MG63 (cell line): ENCODE data around the gene DCUN1D1. TPM values are rescaled to one million over a fixed set of nuclear protein-coding genes. Genes with fewer than 3 reads are reported as not detected.

ENCODE experiments used
- DNase-seq: peaks from one replicate; pipeline ENCODE4 v3.0.0-alpha.2; 2020
- H3K27me3 ChIP-seq: fragments of 250-450 bp; sonication (Bioruptor Pico); 2 replicates; pipeline ENCODE4 v1.5.1; 2020; ENCODE audit warnings: mild to moderate bottlenecking, moderate library complexity
- H3K36me3 ChIP-seq: fragments of 250-450 bp; sonication (Bioruptor Pico); 2 replicates; pipeline ENCODE4 v1.5.1; 2020; ENCODE audit warnings: mild to moderate bottlenecking, moderate library complexity
- H3K4me3 ChIP-seq: fragments of 250-450 bp; sonication (Bioruptor Pico); 2 replicates; pipeline ENCODE4 v1.5.1; 2020; ENCODE audit warnings: mild to moderate bottlenecking, moderate library complexity
- H3K9me3 ChIP-seq: fragments of 250-450 bp; sonication (Bioruptor Pico); 2 replicates; pipeline ENCODE4 v1.5.1; 2020; ENCODE audit warnings: mild to moderate bottlenecking, moderate library complexity
- total RNA-seq: library from RNA; depleted of rRNA; stranded (reverse); fragments of >200 nt; shearing (Covaris generic); gene quantifications from 2 replicates; pipeline ENCODE4 v1.2.3, GENCODE V29; 2014; ENCODE audit warnings: low replicate concordance

Gene DCUN1D1
- total RNA-seq, 1 experiment from 2014 or later: 7.0 TPM

GRCh38 chr3:182917134-182917533 is 63.2 kb downstream of the DCUN1D1 start:
- H3K27me3 ChIP-seq: no peaks in the 10 kb centered on the region
- H3K36me3 ChIP-seq: peaks cover 4% of the 10 kb centered on the region
- H3K4me3 ChIP-seq: no peak overlapping the region
- H3K9me3 ChIP-seq: no peaks in the 10 kb centered on the region
- DNase-seq: no peak

GRCh38 chr3:182914341-182914740 is 66.0 kb downstream of the DCUN1D1 start:
- H3K36me3 ChIP-seq: peaks cover 7% of the 10 kb centered on the region; the same call in 1 of the 2 replicates
- no peak for DNase-seq
- no peaks in the 10 kb centered on the region for H3K9me3 ChIP-seq
- H3K27me3 ChIP-seq: no peaks in the 10 kb centered on the region
- no peak overlapping the region for H3K4me3 ChIP-seq

DNA sequence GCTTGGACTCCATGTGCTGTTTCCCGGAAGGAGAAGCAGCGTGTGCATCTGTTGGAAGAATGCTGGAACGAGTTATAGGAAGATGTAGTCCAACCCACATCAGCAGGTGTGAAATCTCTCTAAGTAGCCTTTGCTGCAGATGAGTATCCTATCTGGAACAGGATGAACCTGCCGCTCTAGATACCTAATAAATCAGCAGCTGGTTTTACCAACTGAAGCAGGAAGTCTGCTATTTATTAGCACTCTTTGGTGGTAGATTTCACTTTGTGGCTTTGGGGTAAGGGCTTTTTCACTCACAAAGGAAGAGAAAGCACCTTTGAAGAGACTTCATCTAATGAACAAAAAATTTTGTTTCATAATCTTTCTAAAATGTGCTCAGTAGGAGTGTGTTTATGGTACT is 66.4 kb downstream of the DCUN1D1 start:
- H3K9me3 ChIP-seq: no peaks in the 10 kb centered on the region
- H3K36me3 ChIP-seq: peaks cover 8% of the 10 kb centered on the region; the same call in 1 of the 2 replicates
- no peaks in the 10 kb centered on the region for H3K27me3 ChIP-seq
- no peak overlapping the region for H3K4me3 ChIP-seq
- DNase-seq: no peak

GRCh38 chr3:182912474-182912873 is 67.9 kb downstream of the DCUN1D1 start:
- Histone ChIP-seq H3K4me3 (no peak overlapping the region), H3K36me3 (peaks cover 8% of the 10 kb centered on the region; the same call in 1 of the 2 replicates), H3K9me3 (no peaks in the 10 kb centered on the region), H3K27me3 (no peaks in the 10 kb centered on the region)
- DNase-seq: no peak

DNA sequence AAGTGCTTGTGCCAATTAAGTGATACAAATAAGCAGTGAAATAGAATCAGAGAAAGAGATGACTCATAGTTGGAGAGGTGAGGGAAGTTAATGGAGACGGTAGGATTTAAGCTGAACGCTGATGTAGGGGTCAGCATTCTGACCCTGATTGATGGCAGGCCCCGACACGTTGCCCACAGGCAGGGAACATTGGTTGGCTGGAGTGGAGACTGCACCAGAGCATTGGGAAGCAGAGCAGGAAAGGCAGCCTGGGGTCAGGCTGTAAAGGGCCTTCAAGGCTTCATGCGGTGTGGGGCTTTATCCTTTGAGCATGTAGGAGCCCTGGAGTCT is 68.6 kb downstream of the DCUN1D1 start:
- peaks cover 8% of the 10 kb centered on the region; the same call in 1 of the 2 replicates for H3K36me3 ChIP-seq
- no peak for DNase-seq

GRCh38 chr3:182910936-182911781 is 69.2 kb downstream of the DCUN1D1 start:
- no peak overlapping the region for H3K4me3 ChIP-seq
- no peaks in the 10 kb centered on the region for H3K27me3 ChIP-seq
- no peaks in the 10 kb centered on the region for H3K9me3 ChIP-seq
- H3K36me3 ChIP-seq: peaks cover 8% of the 10 kb centered on the region; the same call in 1 of the 2 replicates
- DNase-seq: no peak

More for the DNA sequence above, 68.6 kb downstream of the DCUN1D1 start:
- Histone ChIP-seq H3K9me3 (no peaks in the 10 kb centered on the region), H3K4me3 (no peak overlapping the region), H3K27me3 (no peaks in the 10 kb centered on the region)

GRCh38 chr3:182909318-182910040 is 70.9 kb downstream of the DCUN1D1 start:
- peak; percentile 5 for DNase-seq
- no peak overlapping the region for H3K4me3 ChIP-seq
- no peaks in the 10 kb centered on the region for H3K9me3 ChIP-seq
- H3K27me3 ChIP-seq: no peaks in the 10 kb centered on the region
- peaks cover 11% of the 10 kb centered on the region for H3K36me3 ChIP-seq

- Histone ChIP-seq H3K27me3 (no peaks in the 10 kb centered on the region), H3K4me3 (no peak overlapping the region), H3K36me3 (peaks cover 6% of the 10 kb centered on the region), H3K9me3 (no peaks in the 10 kb centered on the region)
- no peak for DNase-seq
Measured at GRCh38 chr3:182908471-182908870, 71.9 kb downstream of the DCUN1D1 start.

DNA sequence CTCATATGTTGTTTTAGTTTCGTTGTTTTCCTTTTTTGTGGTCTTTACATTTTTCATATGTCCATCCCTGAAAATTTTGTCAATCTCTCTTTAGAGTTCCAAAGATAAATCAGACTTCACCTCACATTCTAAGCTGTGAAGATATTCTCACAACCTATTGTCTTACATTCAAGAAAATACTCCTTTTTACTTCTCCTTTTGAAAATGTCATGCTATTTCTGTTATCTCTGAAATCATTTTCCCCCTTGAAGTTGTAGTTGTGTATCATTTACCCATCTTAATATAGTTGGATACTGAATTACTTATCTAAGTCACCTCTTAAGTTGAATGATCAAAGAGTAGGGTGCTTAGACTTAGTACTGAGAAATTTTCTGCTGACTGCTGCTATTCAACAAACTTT is 74.3 kb downstream of the DCUN1D1 start:
- no peak for DNase-seq
- Histone ChIP-seq H3K36me3 (peaks cover 6% of the 10 kb centered on the region), H3K9me3 (no peaks in the 10 kb centered on the region), H3K27me3 (no peaks in the 10 kb centered on the region), H3K4me3 (no peak overlapping the region)

DNA sequence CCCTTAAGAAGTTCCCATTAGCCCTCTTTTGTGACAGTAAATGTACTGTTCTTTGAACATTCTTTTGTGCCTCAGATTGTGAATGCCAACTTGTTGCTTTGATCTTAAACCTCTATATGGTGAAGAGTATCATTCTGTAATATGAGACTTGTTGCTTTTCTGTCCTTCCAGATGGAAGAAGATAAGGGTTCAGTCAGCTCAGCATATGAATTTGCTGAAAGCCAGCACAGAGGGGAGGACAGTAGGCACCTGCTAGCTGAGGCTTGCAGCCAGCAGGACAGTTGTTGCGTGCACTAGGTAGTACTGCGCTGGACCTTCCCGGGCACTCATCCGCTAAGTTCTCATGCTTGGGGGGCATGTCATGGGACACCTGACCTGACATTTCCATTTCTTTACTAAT is 74.7 kb downstream of the DCUN1D1 start:
- DNase-seq: no peak
- peaks cover 6% of the 10 kb centered on the region for H3K36me3 ChIP-seq
- no peaks in the 10 kb centered on the region for H3K9me3 ChIP-seq
- no peak overlapping the region for H3K4me3 ChIP-seq
- H3K27me3 ChIP-seq: no peaks in the 10 kb centered on the region

DNA sequence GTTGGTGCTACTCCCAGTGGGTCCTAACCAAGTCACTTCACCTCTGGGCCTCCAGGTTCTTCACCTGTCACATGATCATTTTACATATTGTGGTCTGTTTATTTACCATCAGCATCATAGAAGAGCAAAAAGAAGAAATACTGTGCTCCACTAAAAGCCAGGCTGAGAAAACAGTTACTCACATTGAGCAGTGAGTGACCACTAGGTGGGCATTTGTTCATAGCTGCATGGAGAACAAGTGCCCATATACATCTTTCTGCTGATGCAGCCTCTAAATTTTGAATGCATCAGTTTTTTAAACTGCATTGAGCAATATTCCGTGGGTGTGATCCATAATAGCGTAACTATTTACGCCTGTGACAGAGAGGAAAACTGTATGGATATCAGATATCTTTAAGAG is 76.2 kb downstream of the DCUN1D1 start:
- Histone ChIP-seq H3K9me3 (no peaks in the 10 kb centered on the region), H3K36me3 (peaks cover 9% of the 10 kb centered on the region), H3K4me3 (no peak overlapping the region), H3K27me3 (no peaks in the 10 kb centered on the region)
- no peak for DNase-seq

DNA sequence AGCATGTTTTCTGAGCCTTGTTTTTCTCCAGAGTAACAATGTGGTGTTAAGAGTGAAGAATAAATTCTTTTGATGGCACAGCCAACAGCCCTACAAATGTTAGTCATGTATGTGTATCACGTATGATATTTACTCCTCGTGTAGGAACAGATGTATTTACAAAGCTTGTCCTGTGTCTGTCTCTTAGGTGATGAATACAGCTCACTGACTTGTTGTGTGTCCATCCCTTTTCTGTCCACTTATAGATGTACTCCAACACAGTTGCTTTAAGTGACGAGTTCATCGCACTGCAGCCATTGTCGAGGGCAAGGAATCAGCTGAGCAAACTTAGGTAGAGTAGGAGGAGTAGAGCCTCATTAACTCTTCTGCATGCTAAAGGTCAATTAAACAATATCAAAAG is 78.1 kb downstream of the DCUN1D1 start:
- peaks cover 17% of the 10 kb centered on the region for H3K36me3 ChIP-seq
- no peak for DNase-seq
- no peak overlapping the region for H3K4me3 ChIP-seq
- no peaks in the 10 kb centered on the region for H3K9me3 ChIP-seq
- no peaks in the 10 kb centered on the region for H3K27me3 ChIP-seq

DNA sequence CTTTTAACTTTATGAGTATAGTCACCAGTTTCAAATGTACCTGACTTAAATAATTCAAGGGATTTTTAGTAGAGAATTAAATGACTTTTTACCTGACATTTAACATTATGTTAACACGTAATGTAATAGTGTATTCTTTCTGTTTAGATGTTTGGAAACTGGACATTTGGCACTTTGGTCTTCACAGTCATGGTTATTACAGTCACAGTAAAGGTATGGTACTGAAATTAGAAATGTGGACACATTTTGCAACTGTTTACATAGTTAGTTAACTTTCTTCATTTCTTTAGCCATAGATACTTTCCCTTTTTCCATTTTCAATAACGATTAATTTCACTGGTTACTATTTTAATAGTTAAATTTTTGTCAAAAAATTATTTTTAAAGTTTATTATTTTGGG is 83.8 kb downstream of the DCUN1D1 start:
- Histone ChIP-seq H3K36me3 (peaks cover 14% of the 10 kb centered on the region; the same call in 1 of the 2 replicates), H3K9me3 (no peaks in the 10 kb centered on the region), H3K4me3 (no peak overlapping the region), H3K27me3 (no peaks in the 10 kb centered on the region)
- DNase-seq: no peak

- no peaks in the 10 kb centered on the region for H3K27me3 ChIP-seq
- H3K36me3 ChIP-seq: peaks cover 18% of the 10 kb centered on the region
- no peak overlapping the region for H3K4me3 ChIP-seq
- no peaks in the 10 kb centered on the region for H3K9me3 ChIP-seq
- no peak for DNase-seq
Measured at GRCh38 chr3:182895513-182896112, 84.7 kb downstream of the DCUN1D1 start.

GRCh38 chr3:182892226-182892625 is 88.1 kb downstream of the DCUN1D1 start:
- Histone ChIP-seq H3K9me3 (no peaks in the 10 kb centered on the region), H3K4me3 (no peak overlapping the region), H3K27me3 (no peaks in the 10 kb centered on the region), H3K36me3 (peaks cover 14% of the 10 kb centered on the region)
- DNase-seq: no peak

- no peak for DNase-seq
- Histone ChIP-seq H3K36me3 (peaks cover 19% of the 10 kb centered on the region), H3K4me3 (no peak overlapping the region), H3K27me3 (no peaks in the 10 kb centered on the region), H3K9me3 (no peaks in the 10 kb centered on the region)
Measured at GRCh38 chr3:182891364-182891763, 89.0 kb downstream of the DCUN1D1 start.

DNA sequence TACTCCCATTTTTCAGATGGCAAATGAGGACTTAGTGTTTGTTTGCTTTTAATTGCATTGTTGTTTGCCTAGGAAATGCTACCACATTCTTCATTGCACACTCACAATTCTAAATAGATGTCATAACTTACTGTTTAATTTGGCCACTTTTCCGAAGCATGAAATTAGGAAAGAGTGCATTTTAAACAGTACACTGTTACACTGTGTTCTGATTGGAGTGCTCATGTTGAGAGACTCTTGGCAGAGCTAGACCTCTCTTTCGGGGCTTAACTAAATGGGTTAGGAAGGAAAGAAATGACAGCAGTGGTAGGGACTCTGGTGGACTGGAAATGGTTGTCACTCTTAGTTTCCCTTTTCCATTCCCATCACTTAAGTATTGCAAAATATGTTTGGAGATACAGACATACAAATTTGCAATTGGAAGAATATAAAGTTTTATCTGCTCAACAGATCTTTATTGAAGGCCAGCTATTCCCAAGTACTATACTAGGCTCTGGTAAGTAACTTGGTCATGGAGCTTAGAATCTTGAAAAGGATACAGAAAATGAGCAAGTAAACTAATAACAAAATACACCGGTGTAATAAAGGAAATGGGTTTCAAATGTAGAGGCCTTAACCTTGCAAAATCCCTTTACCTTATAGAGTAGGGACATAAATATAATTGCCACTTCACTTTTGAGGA is 90.2 kb downstream of the DCUN1D1 start:
- Histone ChIP-seq H3K27me3 (no peaks in the 10 kb centered on the region), H3K4me3 (no peak overlapping the region), H3K36me3 (peaks cover 19% of the 10 kb centered on the region), H3K9me3 (no peaks in the 10 kb centered on the region)
- DNase-seq: no peak
